Omental fat pad (tissue), 4 donors: Measurements from ENCODE around the gene NT5DC1. TPM values are rescaled to one million over a fixed set of nuclear protein-coding genes. Genes with fewer than 3 reads are reported as not detected.

Source experiments
- ATAC-seq: fragments of 150-250 bp; one replicate; pipeline ENCODE4 v1.9.1; 2016; ENCODE audit warnings: mild to moderate bottlenecking, moderate library complexity; ENCODE audit not compliant: low FRiP score
- DNase-seq: peaks from one replicate; pipeline ENCODE4 v3.0.0-alpha.2; 2019; ENCODE audit warnings: low spot score
- total RNA-seq, 4 donors: library from RNA; depleted of rRNA; stranded (reverse); fragments of >200 nt; gene quantifications; one replicate each; pipeline ENCODE4 v1.1.0, GENCODE V29; 2016
- TF ChIP-seq, protein P1 (sequence below), 3 donors: fragments of 450-650 bp; IDR thresholded peaks; one replicate each; pipeline ENCODE4 v1.5.1; 2016 to 2017; ENCODE audit warnings: antibody characterized with exemption in 3 of 3, mild to moderate bottlenecking in 3 of 3, moderate library complexity in 2 of 3

NT5DC1 gene
- total RNA-seq, 4 donors from 2014 or later, result 6.1 to 8.7 (median 8.2) TPM

DNA sequence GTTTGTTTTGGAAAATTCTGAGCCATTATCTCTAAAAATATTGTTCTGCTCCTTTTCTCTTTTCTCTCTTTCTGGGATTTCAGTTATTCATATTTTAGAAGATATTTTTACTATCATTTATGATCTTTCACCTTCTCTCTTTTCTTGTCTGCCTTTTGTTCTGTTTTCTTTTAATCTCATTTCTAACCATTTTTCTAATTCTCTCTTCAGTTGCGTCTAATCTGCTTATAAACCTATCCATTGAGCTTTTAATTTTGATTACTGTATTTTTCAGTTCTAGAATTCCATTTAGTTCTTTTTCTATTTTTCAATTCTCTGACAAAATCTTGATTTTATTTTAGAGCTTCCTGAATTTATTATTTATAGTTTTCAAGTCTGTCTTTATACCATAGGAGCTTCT lies 67.5 kb downstream of the NT5DC1 start:
- TF ChIP-seq, protein P1, sequence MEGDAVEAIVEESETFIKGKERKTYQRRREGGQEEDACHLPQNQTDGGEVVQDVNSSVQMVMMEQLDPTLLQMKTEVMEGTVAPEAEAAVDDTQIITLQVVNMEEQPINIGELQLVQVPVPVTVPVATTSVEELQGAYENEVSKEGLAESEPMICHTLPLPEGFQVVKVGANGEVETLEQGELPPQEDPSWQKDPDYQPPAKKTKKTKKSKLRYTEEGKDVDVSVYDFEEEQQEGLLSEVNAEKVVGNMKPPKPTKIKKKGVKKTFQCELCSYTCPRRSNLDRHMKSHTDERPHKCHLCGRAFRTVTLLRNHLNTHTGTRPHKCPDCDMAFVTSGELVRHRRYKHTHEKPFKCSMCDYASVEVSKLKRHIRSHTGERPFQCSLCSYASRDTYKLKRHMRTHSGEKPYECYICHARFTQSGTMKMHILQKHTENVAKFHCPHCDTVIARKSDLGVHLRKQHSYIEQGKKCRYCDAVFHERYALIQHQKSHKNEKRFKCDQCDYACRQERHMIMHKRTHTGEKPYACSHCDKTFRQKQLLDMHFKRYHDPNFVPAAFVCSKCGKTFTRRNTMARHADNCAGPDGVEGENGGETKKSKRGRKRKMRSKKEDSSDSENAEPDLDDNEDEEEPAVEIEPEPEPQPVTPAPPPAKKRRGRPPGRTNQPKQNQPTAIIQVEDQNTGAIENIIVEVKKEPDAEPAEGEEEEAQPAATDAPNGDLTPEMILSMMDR (IDR thresholded peaks at IDR 0.05), result no peak
- ATAC-seq (no peak), DNase-seq (no peak)

DNA sequence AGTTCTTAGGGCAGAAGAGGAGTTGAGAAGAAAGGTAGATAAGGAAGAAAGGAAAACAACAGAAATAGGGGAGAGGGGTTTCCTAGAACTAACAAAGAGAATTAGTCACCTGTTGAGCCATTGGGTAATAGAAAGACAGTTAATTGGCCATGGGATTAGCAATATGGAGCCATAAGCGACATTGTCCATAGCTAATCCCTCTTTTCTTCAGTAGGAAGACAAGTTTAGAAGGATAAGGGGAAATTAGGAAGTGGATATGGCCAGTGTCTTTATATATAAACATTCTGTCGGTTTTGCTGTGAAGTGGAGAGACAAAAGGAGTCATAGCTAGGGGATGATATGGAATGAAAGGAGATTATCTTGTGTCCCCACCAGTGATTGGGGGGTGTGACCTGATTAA lies 69.2 kb downstream of the NT5DC1 start:
- DNase-seq (no peak), ATAC-seq (no peak)
- TF ChIP-seq, protein P1 (IDR thresholded peaks at IDR 0.05), result no peak

GRCh38 chr6:116170358-116171057 lies 69.9 kb downstream of the NT5DC1 start:
- DNase-seq, result no peak
- TF ChIP-seq, protein P1 (IDR thresholded peaks at IDR 0.05), result no peak
- ATAC-seq, result no peak

GRCh38 chr6:116173928-116174327 lies 73.3 kb downstream of the NT5DC1 start:
- ATAC-seq (no peak), DNase-seq (no peak)
- TF ChIP-seq, protein P1 (IDR thresholded peaks at IDR 0.05), result no peak

DNA sequence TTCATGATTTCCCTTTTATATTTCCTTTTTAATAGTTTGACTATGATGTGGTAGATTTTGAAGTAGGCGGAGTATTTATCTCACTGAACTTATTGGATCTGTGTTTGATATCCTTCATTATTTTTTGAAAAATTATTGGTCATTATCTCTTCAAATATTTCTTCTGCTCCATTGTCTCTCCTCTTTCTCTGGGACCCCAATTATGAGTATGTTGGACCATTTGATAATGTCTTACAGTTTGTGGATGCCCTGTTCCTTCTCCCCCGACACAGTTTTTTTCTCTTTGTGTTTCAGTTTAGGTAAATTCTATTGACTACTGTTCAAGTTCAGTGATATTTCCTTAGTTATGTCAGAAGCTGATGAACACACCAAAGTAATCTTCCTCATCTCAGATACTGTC lies 74.7 kb downstream of the NT5DC1 start:
- DNase-seq (no peak), ATAC-seq (no peak)

DNA sequence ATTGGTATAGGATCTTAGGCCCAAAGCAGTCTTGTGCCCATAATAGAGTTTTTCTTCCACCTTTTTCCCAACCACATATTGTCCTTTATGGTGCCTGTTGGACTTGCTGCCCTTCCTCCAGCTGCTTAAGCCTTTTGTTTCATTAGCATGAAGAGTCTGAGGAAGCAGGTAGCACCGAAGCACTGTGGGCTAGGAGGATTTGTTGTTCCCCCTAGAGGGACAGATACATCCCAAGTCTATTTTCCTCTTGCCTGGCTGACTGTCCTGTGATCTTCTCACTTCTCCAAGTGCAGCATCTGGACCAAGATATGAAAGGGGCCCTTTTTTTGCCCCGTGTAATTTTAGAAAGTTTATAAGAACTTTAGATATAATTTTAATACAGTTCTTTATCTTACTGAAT lies 75.9 kb downstream of the NT5DC1 start:
- DNase-seq (no peak), ATAC-seq (no peak)
- TF ChIP-seq, protein P1 (IDR thresholded peaks at IDR 0.05), result no peak

More for the DNA sequence above, 74.7 kb downstream of the NT5DC1 start:
- TF ChIP-seq, protein P1 (IDR thresholded peaks at IDR 0.05), result no peak

GRCh38 chr6:116180375-116180774 lies 79.7 kb downstream of the NT5DC1 start:
- TF ChIP-seq, protein P1 (IDR thresholded peaks at IDR 0.05), result no peak
- no peak for ATAC-seq

More at GRCh38 chr6:116180375-116180774, 79.7 kb downstream of the NT5DC1 start:
- DNase-seq, result no peak
